Endometrial microvascular endothelial cells (primary cell): ENCODE data around the gene CERS6. TPM values are rescaled to one million over a fixed set of nuclear protein-coding genes. Genes with fewer than 3 reads are reported as not detected.

Experiments used
- in situ Hi-C: cut with HindIII; loops from 2 replicates; pipeline ENCODE4 v1.10.0; 2017; ENCODE audit warnings: low sequenced_read_pairs, low pct_unique_long_range_greater_than_20kb; ENCODE audit errors: inconsistent ontology term
- total RNA-seq: library from RNA; depleted of rRNA; stranded (reverse); fragments of >200 nt; gene quantifications from one replicate; pipeline ENCODE4 v1.2.3, GENCODE V29; 2015; ENCODE audit errors: inconsistent ontology term

CERS6 gene
- total RNA-seq, 1 donor from 2014 or later = 5.9 TPM

DNA sequence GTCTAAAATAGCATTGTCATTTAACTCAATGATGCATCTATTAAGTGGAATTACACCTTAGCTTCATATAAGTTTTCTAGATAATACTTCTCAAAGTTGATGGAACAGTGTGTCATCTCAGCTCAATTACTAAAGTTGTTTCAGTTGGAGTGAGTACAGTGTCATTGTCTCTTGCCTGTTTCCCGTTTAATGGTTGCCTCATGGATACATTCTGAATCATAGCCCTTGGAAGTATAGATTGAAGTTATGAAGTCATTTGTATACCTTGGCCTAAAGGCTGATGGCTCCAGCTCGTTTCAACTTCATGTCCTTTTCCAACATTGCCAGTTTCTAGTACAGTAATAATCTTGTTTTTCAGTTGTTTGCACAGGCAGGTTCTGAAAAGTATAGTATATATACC lies 215.9 kb downstream of the CERS6 start:
- in situ Hi-C loops = no loop called here

DNA sequence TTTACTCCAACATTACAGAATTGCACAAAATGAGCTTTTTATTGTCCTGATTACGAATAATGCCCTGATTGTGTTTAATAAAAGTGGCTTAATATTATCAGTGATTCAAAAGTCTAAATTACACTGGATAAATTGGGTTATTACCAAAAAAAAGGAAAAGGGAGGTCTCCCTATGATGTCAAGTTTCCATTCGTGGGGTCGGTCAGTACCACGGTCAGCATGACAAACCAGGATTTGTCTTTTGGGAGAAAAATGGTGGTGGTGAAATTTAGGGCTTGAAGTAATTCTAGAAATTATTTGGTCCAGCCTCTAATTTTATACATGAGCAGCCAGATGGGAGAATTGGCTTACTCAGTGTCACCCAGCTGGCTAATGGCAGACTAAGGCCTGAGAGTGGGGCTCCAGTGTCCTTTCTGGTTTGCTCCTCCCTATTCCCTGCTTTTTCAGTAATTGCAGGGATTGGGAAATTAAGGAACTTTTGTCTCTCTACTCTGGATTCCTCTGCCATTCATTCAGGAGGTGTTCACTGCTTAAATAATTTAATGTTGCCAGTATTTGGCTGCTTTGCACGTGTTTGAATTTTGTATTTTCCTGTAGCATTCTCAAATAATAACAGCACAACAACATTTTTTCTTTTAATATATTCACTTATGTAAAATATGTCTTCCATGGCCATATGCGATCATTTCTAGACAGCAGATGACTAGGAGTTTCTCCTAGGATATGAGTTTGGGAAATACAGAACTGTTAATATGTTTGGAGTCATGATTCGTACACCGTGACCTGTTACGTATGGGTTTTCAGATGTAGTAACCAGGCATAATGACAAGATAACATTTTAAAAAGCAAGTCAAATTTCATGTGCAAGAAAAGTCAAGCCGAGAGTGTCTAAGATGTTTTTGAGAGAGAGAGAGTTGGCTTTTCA lies 217.5 kb downstream of the CERS6 start:
- in situ Hi-C loops = no loop called here

DNA sequence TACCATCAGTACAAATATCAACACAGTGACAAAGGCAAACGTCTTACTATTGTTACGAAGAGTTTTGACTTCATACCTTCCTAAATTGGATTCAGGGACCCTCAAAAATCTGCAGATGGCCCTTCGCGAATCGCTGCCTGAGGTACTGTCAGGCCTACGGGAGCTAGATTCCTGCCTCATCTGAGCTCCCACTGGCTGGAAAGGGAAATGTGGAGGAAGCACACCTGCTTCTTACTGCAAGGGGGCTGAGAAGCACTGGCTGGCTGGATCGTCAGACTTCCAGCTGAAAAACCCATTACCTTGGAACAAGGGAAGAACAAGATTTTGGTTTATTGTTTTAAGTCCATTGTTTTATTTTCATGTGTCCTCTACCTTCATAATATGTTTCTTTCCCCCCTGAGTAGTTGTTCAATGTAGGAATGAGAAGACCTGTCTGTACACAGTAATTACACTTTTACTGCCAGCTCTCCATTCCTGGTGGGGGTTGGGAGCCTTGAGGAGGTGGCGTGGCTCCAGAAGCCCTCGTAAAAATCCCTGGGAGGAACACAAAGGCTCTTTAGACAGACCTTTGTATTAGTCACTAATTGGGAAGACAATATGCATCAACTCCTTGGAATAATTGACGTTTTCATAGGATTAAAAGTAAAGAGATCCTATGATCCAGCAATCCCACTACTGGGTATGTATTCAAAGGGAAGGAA lies 222.2 kb downstream of the CERS6 start:
- in situ Hi-C loops = no loop called here

DNA sequence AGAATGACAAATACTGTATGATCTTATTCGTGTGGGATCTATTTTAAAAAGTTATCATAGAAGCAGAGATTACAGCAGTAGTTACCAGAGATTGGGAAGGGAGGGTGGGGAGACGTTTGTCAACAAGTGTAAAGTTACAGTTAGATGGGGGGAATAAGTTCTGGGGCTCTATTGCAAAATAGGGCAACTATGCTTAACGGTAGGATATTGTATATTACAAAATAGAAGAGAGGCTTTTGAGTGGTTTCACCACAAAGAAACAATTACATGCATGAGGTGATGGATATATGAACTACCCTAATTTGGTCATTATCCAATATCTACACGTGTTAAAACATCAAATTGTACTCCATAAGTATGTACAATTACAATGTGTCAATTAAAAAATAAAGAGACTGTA lies 223.0 kb downstream of the CERS6 start:
- in situ Hi-C loops = no loop called here

DNA sequence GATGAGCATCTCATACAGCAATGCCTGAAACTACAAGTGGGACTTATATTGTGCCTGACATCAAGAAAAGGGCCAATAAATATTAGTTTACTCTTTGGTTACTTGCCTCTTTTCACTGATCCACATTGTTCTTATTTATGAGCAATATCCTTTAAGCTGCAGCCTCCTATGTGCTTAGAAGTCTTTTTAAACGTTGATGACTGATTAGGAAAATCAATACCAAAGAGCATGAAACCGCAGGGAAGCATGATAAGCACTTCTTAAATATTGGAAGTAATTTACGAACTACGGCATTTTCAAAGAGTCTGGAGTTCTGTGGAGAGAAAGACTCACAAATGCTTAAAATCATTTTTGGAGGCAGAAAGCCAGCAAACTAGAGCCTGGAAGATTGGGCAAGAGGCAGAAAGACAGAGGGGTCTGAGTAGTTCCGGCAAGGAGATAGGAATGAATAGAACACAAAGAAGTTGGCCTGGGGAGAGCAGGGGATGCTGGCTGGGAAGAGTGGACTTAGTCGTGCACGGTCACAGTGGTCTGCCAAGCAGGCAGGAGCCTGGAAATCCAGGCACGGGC lies 223.8 kb downstream of the CERS6 start:
- in situ Hi-C loops = no loop called here

DNA sequence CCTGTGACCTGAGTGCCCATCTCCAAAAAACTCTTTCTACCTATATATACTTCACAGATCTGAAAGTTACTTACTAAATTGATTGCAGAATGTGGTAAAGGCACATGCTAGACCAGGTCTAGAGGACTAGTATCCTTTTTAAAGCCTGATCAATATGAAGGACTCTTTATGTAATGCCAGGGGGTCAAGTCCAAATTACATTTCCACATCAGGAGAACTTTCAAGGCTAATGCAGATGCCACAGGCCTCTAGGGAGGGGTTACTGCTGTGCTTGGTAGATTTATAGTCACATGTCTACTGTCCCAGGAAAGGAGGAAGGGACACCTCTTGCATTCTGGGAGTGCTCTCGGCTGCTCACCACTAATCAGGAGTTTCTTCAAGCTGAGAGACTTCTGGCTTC lies 227.9 kb downstream of the CERS6 start:
- in situ Hi-C loops = no loop called here

DNA sequence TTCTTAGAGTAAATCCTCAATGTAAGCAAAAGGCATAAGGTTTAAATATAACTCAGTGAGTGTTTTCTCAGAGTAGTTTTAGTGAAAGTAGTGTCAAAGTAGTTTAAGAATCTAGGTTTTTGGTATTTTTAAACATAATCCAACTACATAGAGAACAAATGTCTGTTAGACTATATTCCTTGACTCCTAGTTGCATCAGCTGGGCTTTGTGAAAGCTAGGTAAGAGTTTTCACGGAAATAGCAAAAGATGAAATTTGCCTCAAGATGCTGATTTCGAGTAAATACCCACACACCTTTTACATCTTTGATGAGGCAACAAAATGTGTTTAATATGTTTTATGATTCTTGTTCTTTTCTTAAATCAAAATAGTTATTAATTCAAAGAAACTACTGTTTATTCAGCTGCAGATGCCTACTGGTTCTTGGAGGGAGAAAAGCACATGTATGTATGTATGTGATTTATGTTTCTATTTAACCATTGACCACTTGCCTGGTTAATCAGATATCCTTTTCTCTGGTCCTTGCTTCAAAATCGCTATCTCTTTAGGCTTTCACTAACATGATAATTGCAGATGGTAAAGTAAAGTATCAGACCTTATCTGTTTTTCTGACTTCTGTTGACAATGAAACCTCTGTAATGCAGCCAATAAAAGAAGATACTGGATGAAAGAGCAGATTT lies 229.0 kb downstream of the CERS6 start:
- in situ Hi-C loops = no loop called here

DNA sequence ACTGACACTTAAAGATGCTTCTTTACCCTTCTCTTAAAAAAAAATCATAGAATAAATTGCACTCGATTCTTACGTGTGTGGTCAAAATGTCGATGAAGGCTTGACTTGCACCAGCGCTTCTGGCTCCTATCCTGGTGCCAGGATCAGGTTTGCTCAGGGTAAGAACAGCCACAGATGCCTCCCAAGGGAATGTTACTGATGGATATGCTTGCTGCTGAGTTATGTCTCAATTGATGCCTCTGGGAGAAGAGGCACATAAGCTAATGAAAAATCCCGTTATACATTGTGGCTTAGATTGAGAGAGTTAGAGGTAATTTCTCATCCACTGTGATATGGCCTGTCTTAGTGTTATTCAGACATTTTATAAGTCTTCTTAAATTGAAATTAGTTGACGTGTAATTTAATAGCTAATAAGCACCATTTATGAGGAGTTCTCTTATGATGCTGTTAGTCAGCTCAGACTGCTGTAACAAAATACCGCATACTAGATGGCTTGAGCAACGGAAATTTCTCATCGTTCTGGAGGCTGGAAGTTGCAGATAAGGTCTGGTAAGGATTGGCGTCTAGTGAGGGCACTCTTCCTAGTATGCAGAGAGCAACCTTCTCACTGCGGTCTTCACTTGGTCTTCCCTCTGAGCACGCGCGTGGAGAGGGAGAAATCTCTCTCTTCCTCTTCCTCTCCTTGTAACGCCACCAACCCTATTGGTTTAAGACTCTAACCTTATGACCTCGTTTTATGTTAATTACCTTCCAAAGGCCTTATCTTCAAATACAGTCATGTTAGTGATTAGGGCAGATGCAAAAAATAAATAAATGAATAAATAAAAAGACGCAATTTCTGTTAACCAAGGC lies 229.8 kb downstream of the CERS6 start:
- in situ Hi-C loops = no loop called here

DNA sequence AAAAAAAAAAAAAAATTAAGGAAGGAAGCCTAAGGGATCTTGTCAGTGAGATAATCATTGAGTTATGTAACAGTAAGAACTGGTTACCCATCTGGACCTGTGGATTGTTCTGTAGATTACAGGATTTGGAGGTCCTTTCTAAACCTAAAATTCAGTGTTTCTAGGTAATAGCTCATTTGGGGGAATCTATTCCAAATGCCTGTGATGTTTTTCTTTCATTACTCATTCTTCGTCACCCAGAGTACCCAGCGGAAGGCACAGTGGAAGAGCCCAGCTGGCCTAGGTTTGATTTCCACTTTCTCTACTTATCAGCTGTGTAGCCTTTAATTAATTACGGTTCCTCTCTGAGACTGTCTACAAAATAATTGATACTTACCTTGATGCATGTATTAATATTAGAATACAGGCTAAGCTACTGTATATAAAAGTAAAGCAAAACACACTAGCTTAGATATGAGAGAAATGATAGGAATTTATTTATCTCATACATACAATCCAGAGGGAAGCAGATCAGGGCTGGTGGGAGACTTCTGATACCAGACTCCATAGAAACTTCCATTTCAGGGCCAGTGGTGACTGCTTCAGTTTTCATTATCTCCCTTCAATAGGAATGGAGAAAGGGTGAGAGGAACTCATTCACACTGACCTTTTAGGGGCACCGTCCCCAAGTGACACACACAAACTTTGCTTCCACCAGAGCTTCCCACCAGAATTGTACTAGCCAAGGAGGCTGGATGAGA lies 230.6 kb downstream of the CERS6 start:
- in situ Hi-C loops = no loop called here

DNA sequence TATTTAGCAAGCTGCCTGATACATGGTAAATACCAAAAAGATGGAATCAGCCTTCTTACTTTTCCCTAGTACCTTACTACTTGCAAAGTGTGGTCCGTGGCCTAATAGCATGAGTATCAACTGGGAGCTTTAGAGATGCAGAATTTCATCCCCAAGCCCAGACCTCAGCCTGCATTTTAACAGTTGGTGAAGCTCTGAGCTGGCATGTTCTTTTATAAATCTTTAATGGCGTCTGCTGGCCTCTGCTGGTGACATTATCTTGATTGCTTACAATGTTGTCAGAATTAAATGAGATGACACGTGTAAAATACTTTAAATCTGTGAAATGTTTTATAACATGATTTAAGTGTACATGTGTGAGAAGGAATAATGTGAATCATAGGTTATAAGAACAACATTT lies 231.2 kb downstream of the CERS6 start:
- in situ Hi-C loops = no loop called here

DNA sequence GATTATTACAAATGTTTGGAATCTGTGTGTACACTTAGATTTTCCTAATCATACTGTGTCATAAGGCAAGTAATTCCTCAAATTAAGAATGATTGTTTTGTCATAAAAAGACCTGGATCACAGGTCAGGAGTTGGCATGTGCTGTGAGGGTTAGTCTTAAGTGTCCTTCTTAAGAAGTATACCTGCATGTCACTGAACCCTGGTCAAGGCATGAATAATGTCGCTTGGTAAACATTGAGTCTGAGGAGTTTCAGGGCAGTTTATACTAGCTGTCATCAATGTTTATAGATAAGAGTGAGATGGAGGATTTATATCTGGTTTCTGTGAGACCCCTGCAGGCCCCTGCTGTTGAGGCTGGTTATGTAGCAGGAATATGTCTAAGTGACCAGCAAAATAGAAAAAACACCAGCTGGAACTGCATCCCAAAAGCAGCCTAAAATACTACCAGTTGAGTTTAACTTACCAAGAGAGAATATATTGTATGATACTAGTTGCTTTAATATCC lies 234.4 kb downstream of the CERS6 start:
- in situ Hi-C loops = no loop called here

DNA sequence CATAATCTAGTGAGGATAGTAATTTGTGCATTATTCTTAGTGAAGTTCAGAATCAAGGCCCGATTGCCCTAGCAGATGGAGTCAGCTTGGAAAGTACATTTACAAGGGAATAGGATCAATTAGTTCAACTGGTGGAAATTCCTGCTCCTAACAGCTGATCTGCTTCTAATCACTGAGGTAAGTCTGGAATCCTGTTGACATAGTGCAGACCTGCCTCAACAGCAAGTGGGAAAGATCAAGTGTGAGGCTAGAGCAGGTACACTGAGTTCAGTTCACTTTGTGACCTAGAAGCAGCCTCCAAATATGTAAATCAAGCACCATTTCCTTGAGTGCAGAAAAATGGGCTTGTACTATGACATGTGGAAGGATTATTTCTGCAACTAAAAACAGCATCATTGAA lies 235.1 kb downstream of the CERS6 start:
- in situ Hi-C loops = no loop called here

DNA sequence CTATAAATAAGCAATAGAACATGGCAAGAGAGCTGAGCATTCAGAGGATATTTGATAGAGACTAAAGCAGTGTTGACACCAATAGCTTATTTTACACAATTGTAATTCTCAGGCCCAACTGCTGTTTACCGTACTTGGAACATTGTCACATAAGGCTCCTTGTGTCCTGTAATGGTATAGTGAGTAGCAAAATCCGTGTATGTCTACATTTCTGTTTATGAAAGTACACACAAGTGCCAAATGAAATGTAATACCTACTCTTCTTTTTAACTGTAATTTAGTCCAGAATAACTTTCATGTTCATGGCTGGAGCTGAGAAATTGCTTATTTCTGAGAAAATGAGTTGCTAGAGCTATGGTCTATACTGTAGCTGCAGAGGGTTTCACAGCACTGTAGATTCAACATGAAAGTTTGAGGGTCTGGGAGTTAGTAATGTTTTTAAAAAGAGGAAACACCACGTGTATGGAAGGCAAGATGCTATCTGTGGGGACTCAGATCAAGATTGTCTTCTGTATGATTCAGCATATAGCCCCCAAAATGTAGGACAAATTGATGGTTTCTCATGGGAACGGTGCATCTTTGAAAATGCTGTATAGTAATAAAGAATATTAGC lies 236.2 kb downstream of the CERS6 start:
- in situ Hi-C loops = no loop called here

DNA sequence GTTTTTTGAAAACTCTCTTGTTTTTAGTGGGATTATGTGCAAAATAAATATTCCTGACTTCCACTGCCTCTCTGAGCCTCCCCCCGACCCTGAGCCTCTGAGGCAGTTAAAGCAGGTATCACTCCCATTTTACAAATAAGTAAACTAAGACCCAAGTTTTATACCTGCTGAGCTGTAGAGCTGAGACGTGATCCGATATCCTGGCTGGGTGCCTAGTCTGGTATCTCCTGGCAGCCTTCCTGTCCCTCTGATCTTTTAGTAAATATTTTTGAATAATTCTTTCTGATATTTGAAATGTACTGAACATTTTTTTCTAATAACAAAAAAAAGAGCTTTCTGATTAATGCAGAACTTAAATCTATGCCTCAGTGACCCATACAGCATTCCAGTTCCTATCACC lies 238.1 kb downstream of the CERS6 start:
- in situ Hi-C loops = no loop called here

DNA sequence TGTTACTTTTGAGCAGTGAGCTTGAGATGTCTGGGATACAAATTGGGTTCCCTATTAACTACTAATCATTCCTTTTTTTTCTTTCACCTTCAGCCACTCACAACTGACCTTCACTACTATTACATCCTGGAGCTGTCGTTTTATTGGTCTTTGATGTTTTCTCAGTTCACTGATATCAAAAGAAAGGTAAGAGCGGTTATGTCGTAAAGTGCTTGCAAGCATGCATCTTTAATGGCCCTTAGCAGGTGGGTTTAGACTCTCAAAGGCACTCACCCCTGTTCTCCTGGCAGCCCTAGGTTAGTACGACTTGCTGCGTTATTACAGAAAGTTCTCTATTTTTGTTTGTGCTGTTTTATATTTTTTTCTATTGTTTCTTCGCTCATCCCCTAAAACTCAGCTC lies 238.8 kb downstream of the CERS6 start:
- in situ Hi-C loops = no loop called here

DNA sequence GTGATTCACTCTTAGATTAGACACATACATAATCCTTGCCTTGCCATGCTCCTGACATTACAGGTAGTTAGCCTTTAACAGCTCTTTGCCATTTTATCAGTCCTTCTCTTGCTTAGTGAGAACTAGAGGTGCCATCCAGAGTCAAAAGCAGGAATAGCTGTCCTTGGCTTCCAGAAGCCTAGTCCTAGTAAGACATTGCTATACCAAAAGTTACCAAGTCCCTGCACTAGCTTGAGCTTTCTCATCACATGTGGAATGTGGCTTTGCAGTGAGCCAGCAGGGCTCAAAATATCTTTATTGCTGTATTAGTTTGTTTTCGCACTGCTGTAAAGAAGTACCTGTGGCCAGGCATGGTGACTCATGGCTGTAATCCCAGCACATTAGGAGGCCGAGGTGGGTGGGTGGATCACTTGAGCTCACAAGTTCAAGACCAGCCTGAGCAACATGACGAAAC lies 241.6 kb downstream of the CERS6 start:
- in situ Hi-C loops = no loop called here

DNA sequence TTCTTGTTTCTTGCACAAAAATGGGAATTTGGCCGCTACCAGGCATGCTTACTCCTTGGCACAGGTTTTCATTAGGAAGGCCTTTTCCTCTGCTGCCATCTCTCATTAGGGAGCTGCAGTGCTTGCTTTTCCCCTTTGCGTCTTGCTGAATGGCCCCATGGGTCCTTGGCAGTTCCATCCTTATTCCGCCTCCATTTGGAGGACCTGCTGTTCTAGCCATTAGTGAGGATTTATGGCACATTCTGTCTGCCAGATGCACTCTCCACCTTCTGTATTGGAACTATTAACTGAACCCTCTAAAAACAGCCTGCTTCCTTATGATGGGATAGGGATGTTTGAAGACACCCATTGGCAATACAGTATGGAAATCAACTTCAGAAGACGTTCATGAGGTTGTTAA lies 242.9 kb downstream of the CERS6 start:
- in situ Hi-C loops = no loop called here
